ENCODE results near the gene ZBTB45. TPM values are rescaled to one million over a fixed set of nuclear protein-coding genes. Genes with fewer than 3 reads are reported as not detected.

Gene ZBTB45
- 7.7 and 8.0 TPM in 2 replicates for total RNA-seq

GRCh38 chr19:58519355-58520256 is at the start of gene ZBTB45:
ZBTB45 (minus strand) TSS chr19:58519810; CDS start chr19:58517673, 2,137 bp downstream.

DNA sequence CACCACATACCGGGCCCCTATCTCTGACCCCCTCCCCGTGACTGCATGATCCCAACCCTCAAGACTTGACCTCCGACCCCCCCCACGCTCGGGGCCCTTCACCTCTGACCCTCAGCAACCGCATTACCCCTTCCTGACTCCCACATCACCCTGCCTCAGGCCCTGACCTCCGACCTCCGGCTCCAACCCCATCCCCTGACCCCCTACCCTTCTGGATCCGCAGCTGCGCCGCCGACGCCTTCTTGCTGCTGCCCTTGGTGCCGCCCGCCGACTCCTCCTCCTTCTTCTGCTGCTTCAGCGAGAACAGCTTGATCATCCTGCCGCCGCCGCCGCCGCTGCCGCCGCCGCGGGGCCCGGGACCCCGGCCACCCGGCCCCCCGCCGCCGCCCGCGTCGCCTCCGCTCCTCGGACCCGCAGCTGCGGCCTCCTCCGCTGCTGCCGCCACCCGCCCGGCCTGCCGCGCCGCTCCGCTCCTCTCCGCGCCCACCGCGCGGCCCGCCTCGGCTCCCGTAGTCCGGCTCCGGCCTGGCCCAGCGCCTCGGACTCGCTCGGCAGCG is 38.5 kb upstream of the ZBTB45 start, which contains the start of gene UBE2M:
Gene UBE2M (minus strand): TSS at position 546 of the 557 bp plus-strand sequence. CDS start 230 bp downstream, at position 316.

DNA sequence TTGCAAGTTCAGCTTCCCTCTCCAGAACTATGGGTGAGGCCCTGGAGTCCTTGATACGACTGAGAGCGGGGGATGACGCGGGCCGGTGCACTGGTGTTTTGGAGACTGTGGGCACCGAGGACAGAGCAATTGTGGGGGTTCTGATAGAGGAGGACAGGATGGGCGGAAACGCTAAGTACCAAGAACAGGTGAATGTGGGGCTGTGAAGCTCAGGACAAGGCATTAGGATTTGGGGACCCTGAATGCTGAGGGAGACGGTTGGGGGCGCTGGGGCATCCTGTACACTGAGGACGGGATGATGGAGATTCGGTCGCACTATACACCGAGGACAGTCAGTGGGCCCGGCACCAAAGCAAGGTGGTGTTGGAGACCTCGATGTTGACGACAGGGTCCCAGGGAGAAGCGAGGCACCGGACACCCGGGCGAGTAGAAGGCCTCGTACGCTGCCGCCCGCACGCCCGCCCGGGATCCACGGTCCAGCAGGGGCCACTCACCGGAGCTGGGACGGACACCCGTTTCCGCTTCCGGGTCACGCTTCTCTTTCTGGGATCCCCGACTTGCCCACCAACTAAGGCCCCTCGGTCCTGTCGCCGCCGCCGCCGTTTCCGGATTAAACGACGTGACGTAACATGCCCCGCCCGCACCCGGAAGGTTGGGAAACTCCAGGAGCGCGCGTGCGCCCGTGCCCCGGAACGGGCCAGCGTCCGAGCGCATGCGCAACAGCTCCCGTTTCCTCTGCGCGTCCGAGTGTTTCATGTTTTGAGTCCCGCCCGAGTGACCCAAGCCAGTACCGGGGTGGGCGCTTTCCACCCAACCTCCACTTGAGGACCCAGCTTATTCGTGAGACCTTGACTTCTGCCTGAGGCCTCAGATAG is 35.1 kb upstream of the ZBTB45 start, which contains the start of gene CHMP2A:
Gene CHMP2A (minus strand): TSS at position 612 of the 875 bp plus-strand sequence. CDS start 893 bp downstream, outside the sequence.

GRCh38 chr19:58543826-58544590 is 24.4 kb upstream of the ZBTB45 start, which contains the start of gene TRIM28:
TRIM28 (plus strand) TSS chr19:58544064; CDS start chr19:58544758, 694 bp downstream.

DNA sequence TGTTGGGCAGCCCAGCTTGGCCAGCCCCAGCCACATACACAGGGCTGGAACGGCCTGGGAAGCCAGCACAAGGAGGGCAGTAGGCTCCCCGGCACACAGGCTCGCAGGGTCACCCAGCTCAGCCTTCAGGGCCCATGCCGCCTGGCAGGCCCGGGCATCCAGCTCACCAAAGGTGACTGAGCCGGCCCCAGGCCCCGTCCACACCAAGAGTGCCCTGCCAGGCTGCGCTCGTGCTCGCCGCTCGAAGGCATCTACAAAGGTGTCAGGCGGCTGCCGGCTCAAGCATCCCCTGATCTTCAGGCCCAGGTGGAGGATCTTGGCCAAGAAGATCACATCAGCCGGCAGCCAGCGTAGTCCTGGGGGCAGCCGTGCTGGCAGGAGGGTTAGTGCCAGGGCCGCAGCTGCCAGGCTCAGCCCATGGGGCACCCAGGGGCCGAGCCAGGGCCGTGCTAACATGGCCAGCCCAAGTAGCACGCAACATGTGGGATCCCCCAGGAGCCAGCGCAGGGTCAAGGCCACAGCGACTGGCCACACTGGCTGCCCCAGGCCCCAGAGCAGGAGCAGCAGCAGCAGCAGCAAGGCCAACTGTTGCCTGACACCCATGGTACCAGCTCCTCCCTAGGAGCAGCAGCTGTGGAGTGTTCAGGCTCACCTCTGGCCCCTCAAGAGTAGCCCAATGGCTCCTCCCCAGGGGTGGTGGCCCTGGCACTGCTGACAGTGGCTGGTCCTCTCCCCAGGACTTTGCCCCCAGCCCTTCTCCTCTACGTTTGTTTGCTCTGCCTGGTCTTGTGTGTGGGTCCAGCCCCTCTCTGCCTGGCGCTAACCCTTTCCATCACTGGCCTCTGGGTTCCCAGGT is 8.0 kb downstream of the ZBTB45 start, which contains the start of gene SLC27A5:
Gene SLC27A5 (minus strand): TSS at position 640 of the 856 bp plus-strand sequence. CDS start 37 bp downstream, at position 603.

GRCh38 chr19:58475714-58476497 is 43.7 kb downstream of the ZBTB45 start, which contains the start of gene ZNF446:
ZNF446 (plus strand) TSS chr19:58476352; CDS start chr19:58477219, 867 bp downstream.

DNA sequence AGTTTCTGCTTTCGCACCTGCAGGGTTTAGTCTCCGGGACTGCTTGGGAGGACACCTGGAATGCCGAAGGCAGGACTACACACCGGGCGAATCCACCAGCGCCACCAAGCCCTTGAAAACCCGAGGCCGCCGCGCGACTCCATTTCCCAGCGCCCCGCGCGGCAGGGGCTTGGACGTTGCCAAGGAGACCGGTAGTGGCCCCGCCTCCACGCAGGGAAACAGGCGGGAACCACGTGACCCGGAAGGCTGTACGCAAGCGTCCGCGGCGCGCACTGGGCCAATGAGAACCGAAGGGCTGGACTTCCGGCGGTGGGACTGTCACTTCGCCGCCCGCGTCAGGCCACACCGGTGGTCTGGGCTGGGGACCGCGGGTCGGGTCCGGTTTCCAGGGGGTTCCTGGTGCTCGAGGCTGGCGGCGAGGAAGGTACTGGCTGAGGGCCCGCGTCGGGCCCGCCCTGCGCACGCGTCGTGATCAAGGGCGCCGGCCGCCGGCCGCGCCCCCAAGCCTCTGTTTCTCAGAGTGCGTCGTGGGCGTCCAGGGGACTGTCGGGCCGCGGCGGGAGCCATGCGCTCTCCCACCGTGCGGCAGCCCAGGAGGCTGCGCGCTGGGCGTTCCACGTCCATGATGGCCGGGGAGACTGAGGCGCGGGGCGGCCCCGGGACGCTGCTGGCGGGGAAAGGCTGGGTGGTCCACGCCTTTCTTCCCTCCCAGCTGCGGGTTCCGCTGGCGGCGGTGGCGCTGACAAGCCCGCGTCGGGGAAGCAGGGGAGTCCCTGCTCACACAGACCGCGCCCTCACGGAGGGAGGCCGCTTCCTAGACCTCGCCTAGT is 52.6 kb downstream of the ZBTB45 start, which contains the start of gene ZNF324:
Gene ZNF324 (plus strand): TSS at position 321 of the 830 bp plus-strand sequence. CDS start 2,106 bp downstream, outside the sequence.

Other genes with a start within 250 kb of the ZBTB45 start
- gene ZNF8, start 240.9 kb downstream of the ZBTB45 start, total RNA-seq: 3.4 and 4.2 TPM in 2 replicates
- 32.6 and 37.5 TPM in 2 replicates for gene ERVK3-1, start 214.4 kb downstream of the ZBTB45 start, total RNA-seq
- gene ZSCAN22, start 192.8 kb downstream of the ZBTB45 start, total RNA-seq: 3.1 and 3.2 TPM in 2 replicates
- gene A1BG, start 166.3 kb downstream of the ZBTB45 start, total RNA-seq: 10.4 and 16.0 TPM in 2 replicates
- 0.89 and 1.4 TPM in 2 replicates for gene ZNF497, start 157.1 kb downstream of the ZBTB45 start, total RNA-seq
- 3.1 and 3.5 TPM in 2 replicates for gene ZNF837, start 138.8 kb downstream of the ZBTB45 start, total RNA-seq
- gene RPS5, start 132.5 kb downstream of the ZBTB45 start, total RNA-seq: 1,967 and 1,989 TPM in 2 replicates
- 0.37 TPM in 1 of 2 replicates, not detected in the other for gene RNF225, start 124.2 kb downstream of the ZBTB45 start, total RNA-seq
- 16.7 and 18.0 TPM in 2 replicates for gene ZNF584, start 111.2 kb downstream of the ZBTB45 start, total RNA-seq
- gene ZNF132, start 79.7 kb downstream of the ZBTB45 start, total RNA-seq: 9.2 and 10.6 TPM in 2 replicates
- 10.0 and 12.1 TPM in 2 replicates for gene ZNF324B, start 68.2 kb downstream of the ZBTB45 start, total RNA-seq
- 15.9 and 17.0 TPM in 2 replicates for gene ZNF324, start 52.7 kb downstream of the ZBTB45 start, total RNA-seq
- gene ZNF446, start 43.5 kb downstream of the ZBTB45 start, total RNA-seq: 8.3 and 12.1 TPM in 2 replicates
- gene SLC27A5, start 7.8 kb downstream of the ZBTB45 start, total RNA-seq: 2.9 and 4.2 TPM in 2 replicates
- 265 and 355 TPM in 2 replicates for gene TRIM28, start 24.3 kb upstream of the ZBTB45 start, total RNA-seq
- 115 and 140 TPM in 2 replicates for gene CHMP2A, start 35.3 kb upstream of the ZBTB45 start, total RNA-seq
- gene UBE2M, start 38.8 kb upstream of the ZBTB45 start, total RNA-seq: 60.9 and 92.1 TPM in 2 replicates
- 13.8 and 19.1 TPM in 2 replicates for gene MZF1, start 53.5 kb upstream of the ZBTB45 start, total RNA-seq

All from uterine smooth muscle cell (primary cell).